Measurements from ENCODE around the gene CARS2.
A peak's percentile ranks its signal among the peaks of the same experiment; 100 is the strongest.

CARS2 gene

GRCh38 chr13:110705826-110706569, at the start of gene CARS2:
Gene CARS2 (minus strand): TSS chr13:110706116. CDS start chr13:110706093, 23 bp downstream.
- TF ChIP-seq CTCF (IDR thresholded peaks at IDR 0.05; ENCODE audit: extremely low read depth, insufficient read depth, missing control alignments) = peak; percentile 30
- in situ Hi-C loops (cut with MboI; ENCODE audit: low pct_unique_long_range_greater_than_20kb, low sequenced_read_pairs, unreplicated experiment) = no loop called here
- DNase-seq (ENCODE audit: low spot score) = peak; percentile 97

- DNase-seq (ENCODE audit: low spot score) = no peak
- in situ Hi-C loops (cut with MboI; ENCODE audit: low pct_unique_long_range_greater_than_20kb, low sequenced_read_pairs, unreplicated experiment) = no loop called here
- no peak for TF ChIP-seq CTCF (IDR thresholded peaks at IDR 0.05; ENCODE audit: extremely low read depth, insufficient read depth, missing control alignments)
Observed at GRCh38 chr13:110748271-110748670, 42.4 kb upstream of the CARS2 start.

- no peak for TF ChIP-seq CTCF (IDR thresholded peaks at IDR 0.05; ENCODE audit: extremely low read depth, insufficient read depth, missing control alignments)
- in situ Hi-C loops (cut with MboI; ENCODE audit: low pct_unique_long_range_greater_than_20kb, low sequenced_read_pairs, unreplicated experiment) = no loop called here
- no peak for DNase-seq (ENCODE audit: low spot score)
Observed at GRCh38 chr13:110746438-110746837, 40.5 kb upstream of the CARS2 start.

GRCh38 chr13:110743687-110744086, 37.8 kb upstream of the CARS2 start:
- in situ Hi-C loops (cut with MboI; ENCODE audit: low pct_unique_long_range_greater_than_20kb, low sequenced_read_pairs, unreplicated experiment) = no loop called here
- TF ChIP-seq CTCF (IDR thresholded peaks at IDR 0.05; ENCODE audit: extremely low read depth, insufficient read depth, missing control alignments) = no peak
- no peak for DNase-seq (ENCODE audit: low spot score)

GRCh38 chr13:110737555-110737954, 31.6 kb upstream of the CARS2 start:
- TF ChIP-seq CTCF (IDR thresholded peaks at IDR 0.05; ENCODE audit: extremely low read depth, insufficient read depth, missing control alignments) = no peak
- in situ Hi-C loops (cut with MboI; ENCODE audit: low pct_unique_long_range_greater_than_20kb, low sequenced_read_pairs, unreplicated experiment) = no loop called here
- DNase-seq (ENCODE audit: low spot score) = no peak

GRCh38 chr13:110734561-110734960, 28.6 kb upstream of the CARS2 start:
- TF ChIP-seq CTCF (IDR thresholded peaks at IDR 0.05; ENCODE audit: extremely low read depth, insufficient read depth, missing control alignments) = no peak
- no peak for DNase-seq (ENCODE audit: low spot score)
- in situ Hi-C loops (cut with MboI; ENCODE audit: low pct_unique_long_range_greater_than_20kb, low sequenced_read_pairs, unreplicated experiment) = no loop called here
